GM18520 (cell line): ENCODE results near the gene CHN2.

Source experiments
- ATAC-seq: cut with Tn5 transposase; IDR thresholded peaks from one replicate; pipeline ENCODE4 v1.9.1; 2021; ENCODE audit not compliant: unreplicated experiment

Gene CHN2

DNA sequence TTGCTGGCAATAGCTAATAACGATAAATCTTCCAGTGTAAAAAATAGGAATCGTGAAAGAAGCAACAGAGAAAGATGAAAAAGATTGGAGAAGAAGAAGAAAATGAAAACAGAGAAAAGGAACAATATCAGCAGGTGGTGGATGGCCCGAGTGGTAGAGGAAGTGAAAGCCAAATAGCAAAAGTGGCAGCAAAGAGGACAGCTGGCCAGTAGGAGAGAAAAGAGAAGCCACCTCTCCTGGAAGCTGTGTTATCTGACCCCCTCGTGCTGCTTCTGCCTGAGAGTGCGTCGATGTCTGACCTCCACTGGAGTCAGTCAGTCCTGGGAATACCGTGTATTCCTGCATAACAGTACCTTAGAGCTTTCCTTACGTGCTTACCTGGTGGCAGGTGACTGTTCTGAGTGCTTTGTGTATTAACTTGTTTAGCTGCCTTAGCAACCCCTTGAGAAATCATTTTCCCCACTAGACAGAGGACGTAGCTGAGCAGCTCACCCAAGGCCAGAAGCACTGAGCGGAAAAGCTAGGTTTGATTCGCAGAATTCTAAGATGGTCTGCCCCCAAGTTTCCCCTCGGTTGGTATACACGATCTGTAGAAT lies 88.3 kb downstream of the CHN2 start:
- peak; percentile 38 for ATAC-seq

DNA sequence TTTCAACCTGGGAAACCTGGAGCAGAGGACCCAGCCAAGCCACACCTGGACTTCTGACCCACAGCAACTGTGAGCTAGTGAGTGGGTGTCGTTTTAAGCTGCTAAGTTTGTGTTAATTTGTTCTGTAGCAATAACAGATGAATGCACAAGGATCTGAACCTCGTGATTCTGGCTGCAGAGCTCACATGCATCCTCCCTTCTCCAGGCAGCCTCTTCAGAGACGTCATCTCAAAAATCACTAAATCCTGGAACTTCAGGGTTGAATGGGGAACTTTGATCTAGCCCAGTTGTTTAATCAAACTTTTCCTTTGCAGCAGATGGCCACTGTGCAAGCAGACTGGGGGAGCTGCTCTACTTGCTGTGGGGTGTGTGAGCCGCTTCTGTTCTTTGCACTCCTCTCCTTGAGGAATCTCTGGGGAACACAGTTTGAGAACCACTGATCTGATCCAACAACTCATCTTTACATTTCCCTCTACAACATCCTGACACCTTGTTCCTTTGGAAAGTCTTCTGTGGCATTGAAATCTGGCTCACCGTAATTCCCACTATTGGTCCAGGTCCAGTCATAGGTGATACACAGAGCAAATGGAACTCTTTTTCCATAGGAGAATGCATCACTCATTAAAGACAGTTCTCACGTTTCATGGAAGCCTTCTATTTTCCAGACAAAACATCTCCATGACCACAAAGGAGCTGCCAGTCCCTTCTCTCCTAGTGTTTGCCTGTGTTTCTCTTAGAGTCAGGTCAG lies 90.3 kb downstream of the CHN2 start:
- no peak for ATAC-seq

GRCh38 chr7:29285444-29285793 lies 90.8 kb downstream of the CHN2 start:
- ATAC-seq, result peak; percentile 42

GRCh38 chr7:29285861-29286260 lies 91.3 kb downstream of the CHN2 start:
- ATAC-seq, result no peak

DNA sequence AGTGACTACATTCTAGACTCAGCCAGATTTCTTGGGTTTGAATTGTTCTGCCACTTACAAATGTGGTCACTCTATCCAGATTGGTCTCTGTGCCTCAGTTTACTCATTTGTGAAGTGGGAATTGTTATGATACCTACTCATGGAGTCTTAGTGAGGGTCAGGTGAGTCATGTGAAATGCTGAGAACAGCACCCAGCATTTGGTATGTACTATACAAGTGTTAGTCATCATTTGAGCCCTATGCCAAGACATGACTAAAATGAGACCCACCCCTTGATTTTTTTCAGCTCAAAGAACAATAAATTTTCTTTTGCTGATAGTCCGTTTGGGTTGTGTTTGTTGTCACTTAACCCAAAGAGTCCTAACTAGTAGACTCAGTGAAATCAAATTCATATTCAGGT lies 92.8 kb downstream of the CHN2 start:
- no peak for ATAC-seq

DNA sequence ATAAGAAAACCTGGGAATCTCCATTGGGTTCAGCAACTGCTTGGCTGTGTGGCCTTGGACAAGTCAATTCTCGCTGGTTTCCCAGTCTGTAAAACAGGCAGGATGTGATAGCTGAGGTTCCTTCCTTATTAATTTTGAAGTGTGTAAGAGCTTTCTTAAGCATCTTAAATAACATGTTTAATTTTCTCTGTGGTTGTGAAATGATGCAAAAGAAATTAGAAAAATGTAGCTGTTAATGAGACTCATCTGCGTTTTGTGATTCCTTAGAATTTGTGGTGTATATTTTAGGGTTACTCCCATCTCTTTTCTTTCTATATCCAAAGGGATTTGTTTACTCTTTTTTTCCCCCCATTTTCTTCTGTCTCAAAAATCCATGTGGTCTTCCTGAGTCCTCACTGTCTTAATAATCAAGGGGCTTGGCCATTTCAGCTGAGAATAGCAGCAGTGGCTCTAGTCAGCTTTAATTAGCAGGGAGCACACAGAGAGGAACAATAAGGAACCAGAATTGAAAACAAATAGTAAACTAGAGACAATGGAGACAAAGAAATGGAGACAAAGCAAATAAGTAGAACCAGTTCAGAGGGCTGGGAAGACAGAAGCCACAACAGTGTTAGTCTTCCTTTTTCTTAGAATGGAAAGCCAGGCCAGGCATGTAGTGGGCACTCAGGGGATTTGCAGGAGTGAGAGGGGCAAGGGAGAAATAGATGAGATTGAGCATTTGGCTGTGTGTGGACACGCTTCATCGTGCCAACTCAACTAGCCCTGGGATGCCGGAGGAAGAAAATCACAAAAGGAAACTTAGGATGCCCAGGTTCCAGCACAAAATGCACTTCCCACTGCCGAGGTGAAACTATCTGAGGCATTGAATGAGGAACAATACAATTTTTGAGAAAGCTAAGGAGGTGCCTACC lies 93.9 kb downstream of the CHN2 start:
- no peak for ATAC-seq

- ATAC-seq, result peak; percentile 84
Observed at GRCh38 chr7:29289156-29290021, 94.8 kb downstream of the CHN2 start.

GRCh38 chr7:29290829-29291228 lies 96.3 kb downstream of the CHN2 start:
- ATAC-seq, result no peak

- ATAC-seq, result no peak
Observed at GRCh38 chr7:29291723-29292618, 97.4 kb downstream of the CHN2 start.

DNA sequence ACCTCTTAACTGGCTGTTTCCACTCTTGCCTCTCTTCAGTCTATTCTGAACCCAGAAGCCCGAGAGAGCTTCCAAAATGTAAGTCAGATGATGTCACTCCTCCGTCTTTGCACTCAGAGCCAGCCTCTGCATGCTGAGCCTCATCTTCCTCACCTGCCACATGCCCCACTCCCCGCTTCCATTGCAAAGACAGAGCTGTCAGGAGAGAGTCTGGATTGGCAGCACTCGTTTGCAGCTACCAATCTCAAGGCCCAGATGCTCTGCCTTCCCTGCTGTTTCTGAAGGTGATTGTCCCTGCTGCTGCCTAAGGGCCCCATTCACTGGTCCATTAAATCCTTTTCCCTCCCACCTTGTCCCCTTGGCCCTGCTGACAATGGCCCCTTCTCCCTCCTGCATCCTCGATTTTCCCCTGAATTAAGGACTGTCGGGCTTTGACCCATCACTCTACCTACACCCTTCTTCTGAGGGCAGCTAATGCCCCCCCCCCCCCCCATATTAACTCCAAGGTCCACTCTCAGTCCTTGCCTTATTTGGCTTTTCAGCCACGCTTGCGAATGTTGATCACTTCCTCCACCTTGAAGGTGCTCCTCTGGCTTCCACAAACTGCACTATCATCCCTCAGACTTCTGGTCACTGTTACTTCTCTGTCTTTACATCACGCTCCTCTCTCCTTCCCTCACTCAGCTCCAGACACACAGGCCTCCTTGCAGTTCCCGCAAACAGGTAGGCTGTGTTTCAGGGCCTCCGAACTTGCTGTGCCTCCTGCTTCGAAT lies 98.5 kb downstream of the CHN2 start:
- ATAC-seq, result no peak

- ATAC-seq, result no peak
Observed at GRCh38 chr7:29296421-29296820, 101.8 kb downstream of the CHN2 start.

DNA sequence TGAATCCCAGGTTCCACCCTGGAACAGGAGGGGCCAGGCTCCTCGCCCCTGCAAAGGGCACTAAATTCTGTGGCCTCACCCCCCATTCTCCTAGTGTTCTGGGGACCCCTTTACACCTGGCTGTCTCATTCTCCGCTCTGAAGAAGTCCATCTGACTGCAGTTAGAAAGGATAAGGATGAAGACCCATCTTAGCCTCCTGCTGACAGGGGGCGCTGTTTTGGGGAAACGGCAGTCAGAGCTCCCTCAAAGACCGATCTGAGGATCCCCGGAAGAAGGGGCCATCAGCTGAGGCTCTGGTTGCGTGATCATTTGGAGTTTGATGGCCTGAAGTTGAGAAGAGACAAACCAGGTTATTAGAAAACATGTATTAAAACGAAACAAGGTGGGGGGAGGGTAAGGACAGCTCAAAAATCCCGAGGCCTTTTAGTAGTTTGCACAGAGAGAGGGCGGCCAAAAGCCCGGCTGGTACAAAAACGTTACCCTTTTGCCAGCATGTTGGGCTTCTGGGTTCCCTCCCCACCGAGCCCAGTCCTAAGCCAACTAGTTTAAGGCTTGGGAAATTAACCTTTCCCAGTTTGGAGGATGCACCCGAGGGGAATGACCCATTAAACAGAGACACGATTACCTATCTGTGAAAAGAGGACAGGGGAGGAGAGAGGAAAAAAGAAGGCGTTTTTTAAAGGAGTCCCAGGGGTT lies 102.8 kb downstream of the CHN2 start:
- ATAC-seq, result no peak

DNA sequence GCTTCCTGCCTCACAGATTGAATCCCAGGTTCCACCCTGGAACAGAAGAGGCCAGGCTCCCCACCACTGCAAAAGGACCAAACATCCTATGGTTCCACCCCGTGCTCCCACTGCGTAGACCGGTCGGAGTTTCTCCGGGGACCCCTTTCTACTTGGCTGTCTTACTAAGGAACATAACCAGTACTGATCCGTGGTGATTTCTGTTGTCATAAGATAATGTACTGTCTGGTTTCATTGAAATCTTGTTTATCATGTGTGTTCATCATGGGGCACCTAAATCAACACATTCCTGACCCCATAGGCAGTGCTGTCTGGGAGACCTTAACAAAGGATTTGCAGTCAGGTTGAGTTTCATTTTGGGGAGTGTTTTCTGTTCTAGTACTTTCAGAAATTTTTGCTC lies 104.5 kb downstream of the CHN2 start:
- ATAC-seq, result no peak

- no peak for ATAC-seq
Observed at GRCh38 chr7:29300026-29300480, 105.5 kb downstream of the CHN2 start.

DNA sequence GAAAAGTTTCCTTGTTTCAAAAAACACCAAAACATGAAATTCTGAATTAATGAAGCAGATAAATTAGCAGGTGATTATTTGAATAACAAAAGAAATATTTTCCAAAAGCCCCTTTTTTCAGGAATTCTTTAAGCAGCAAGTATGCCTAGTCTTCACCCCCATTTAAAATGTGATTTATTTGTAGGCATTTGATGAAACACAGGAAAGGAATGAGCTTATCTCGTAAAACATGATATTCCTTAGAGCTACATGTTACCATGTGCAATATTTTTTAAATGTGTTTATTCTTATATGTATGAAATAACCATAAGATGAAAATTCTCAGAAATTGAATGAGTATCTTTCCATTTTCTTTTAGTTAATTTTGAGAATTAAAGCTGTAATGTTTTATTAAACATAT lies 106.1 kb downstream of the CHN2 start:
- no peak for ATAC-seq

DNA sequence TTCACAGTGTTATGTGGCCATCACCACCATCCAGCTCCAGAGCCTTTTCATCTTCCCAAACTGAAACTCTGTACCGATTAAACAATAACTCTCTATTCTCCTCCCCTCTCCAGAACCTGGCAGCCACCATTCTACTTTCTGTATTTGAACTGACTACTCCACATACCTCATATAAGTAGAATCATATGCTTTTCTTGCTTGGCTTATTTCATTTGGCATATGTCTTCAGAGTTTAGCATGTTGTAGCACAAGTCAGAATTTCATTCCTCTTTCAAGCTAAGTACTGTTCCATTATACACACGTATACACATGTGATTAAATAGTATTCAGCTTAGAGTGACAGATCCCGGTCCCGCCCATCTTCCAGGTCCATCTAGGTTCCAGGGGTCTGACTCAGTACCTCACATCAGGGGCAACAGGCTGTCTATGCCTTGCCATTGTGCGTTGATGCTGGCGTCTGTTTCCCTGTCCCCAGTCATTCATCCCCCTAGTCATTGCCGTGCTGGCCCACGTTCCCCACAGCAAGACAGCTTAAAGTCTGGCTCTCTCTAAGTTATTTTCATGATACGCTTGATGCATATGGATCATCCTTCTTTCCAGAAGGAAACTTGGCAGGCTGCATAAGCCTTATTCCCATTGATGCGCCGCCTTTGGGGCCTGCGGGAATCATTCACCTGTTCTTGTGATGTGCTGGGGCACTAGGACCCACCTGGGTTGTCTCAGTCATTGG lies 108.3 kb downstream of the CHN2 start:
- ATAC-seq, result no peak

DNA sequence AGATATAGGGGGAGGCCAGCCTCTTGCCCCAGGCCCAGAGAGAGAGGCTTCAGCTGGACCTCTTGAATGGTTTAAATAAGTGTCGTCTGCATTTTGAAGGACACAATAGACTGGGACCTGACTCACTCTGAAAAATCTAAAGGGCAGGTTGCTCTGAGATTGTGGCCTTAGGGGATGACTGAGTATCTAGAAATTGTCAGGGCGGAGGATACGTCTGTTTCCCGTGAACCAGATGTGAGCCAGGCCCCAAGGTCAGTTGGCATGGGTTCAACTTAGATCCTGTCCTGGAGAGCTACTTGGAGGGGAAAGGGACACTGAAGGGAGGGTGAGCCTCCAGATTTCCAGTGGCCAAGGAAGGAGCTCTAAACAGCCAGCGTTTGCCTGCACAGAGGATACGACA lies 110.2 kb downstream of the CHN2 start:
- no peak for ATAC-seq
